ENCODE measurements around the gene SYMPK.

DNA sequence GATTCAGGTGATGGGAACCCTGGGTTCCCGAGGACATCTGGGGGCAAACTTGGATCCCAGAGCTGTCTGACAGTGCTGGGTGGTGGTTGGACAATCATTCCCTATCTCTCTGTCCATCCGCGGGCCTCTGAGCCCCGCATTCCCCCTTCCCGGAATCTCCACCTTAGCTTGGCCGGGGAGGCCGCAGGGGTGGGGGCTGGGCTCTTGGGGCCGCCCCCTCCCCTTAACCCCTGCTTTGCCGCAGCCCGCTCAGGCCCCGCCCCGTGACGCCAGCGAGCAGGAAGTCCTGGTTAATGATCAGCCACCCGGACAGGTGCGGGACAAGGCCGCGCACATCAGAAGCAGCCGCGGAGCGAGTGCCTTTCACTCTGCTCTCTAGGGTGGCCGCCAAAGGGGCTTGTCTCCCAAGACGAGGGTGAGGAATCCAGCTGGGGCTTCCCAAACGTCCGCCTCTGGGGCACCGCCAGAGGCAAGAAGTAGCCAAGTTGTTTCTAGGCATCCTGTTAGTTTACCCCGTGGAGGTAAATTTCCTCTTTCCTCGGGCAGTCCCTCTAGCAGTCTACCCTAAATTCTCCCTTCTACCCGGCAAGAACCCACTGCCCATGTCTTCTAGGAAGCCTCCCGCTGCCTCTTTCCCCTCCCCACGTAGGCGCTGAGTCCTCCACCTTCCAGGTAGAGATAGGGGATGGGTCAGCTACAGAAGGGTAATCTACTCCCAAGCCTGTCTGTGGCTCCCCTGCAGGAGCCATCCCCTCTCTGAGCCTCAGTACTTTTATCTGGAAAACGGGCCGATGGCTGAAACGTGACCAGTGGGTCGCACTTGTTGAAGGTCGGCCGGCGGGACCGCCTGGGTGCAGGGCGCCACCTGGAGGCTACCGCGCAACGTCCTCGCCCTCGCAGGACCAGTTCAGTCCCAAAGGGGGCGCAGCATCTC lies 20.0 kb upstream of the SYMPK start:
- TF ChIP-seq POLR2AphosphoS5 (IDR thresholded peaks at IDR 0.05) (no peak), EP300 (IDR thresholded peaks at IDR 0.05) (no peak)
- TF ChIP-seq, protein P1, sequence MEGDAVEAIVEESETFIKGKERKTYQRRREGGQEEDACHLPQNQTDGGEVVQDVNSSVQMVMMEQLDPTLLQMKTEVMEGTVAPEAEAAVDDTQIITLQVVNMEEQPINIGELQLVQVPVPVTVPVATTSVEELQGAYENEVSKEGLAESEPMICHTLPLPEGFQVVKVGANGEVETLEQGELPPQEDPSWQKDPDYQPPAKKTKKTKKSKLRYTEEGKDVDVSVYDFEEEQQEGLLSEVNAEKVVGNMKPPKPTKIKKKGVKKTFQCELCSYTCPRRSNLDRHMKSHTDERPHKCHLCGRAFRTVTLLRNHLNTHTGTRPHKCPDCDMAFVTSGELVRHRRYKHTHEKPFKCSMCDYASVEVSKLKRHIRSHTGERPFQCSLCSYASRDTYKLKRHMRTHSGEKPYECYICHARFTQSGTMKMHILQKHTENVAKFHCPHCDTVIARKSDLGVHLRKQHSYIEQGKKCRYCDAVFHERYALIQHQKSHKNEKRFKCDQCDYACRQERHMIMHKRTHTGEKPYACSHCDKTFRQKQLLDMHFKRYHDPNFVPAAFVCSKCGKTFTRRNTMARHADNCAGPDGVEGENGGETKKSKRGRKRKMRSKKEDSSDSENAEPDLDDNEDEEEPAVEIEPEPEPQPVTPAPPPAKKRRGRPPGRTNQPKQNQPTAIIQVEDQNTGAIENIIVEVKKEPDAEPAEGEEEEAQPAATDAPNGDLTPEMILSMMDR (IDR thresholded peaks at IDR 0.05) = peak; percentile 93 to 95

Data from suprapubic skin (tissue), 4 donors.